ENCODE data around the gene LURAP1L. TPM values are rescaled to one million over a fixed set of nuclear protein-coding genes. Genes with fewer than 3 reads are reported as not detected.

Gene LURAP1L
- total and polyA plus RNA-seq, 2 of the 4 experiments (the other 2 are of a cell fraction), result 6.1 to 10.6 TPM

DNA sequence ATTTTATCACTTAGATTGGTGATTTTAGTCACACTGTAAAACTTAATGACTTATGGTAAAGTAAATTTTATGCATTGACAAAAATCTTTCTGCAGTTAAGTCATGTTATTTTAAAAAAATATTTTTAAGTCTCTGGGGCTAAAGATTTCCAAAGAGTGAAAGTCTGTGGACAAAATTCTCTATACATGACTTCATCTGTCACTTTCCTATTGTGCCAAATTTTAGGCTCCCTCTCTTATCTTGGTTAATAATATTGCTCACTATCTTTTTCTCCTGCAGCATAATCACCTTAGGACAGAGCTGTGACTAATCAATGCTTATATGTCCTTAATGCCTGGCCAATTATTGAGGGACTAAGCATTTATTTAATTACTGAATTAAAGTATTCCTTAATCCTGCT, 15.2 kb downstream of the LURAP1L start:
- no peak overlapping the region for H2BK20ac ChIP-seq (ENCODE audit: low read depth, low read length)
- no peak overlapping the region for H3K4me3 ChIP-seq (ENCODE audit: insufficient read depth, low read depth, low read length)
- H2BK5ac ChIP-seq (ENCODE audit: low read depth, low read length, poor library complexity, severe bottlenecking), result no peak overlapping the region
- no peak overlapping the region for H3K23ac ChIP-seq (ENCODE audit: low read depth, low read length)
- ATAC-seq (ENCODE audit: low read depth), result no peak
- BruUV-seq (replicated peaks), result no TSS peak
- intact Hi-C loops (cut with micrococcal nuclease) (loop anchor here (5.0 kb wide), 1 partner anchor 92 kb away; no protein-coding TSS in a partner anchor), in situ Hi-C loops (cut with MboI; ENCODE audit: low sequenced_read_pairs) (no loop called here), dilution Hi-C loops (cut with HindIII; ENCODE audit: low sequenced_read_pairs, unreplicated experiment) (no loop called here)
- H3K9ac ChIP-seq (ENCODE audit: low read depth, low read length), result no peak overlapping the region
- no peak overlapping the region for H3K4ac ChIP-seq (ENCODE audit: low read depth, low read length)
- H3K27me3 ChIP-seq (ENCODE audit: control insufficient read depth, insufficient read depth, low read length), result no peaks in the 10 kb centered on the region
- no peak overlapping the region for H3K4me2 ChIP-seq (ENCODE audit: low read depth, low read length)
- ChIA-PET POLR2A (ENCODE audit: unreplicated experiment) (no interaction called here), CTCF (no interaction called here)
- no peak overlapping the region for H2AFZ ChIP-seq (replicated peaks; ENCODE audit: low read length, poor library complexity)
- DNase-seq, result no peak
- H3K9me1 ChIP-seq (ENCODE audit: insufficient read depth, low read length), result peaks cover 9% of the 10 kb centered on the region; the same call in 1 of the 2 replicates
- no peak overlapping the region for H2BK15ac ChIP-seq (ENCODE audit: low read depth, low read length)
- H3K4me1 ChIP-seq (ENCODE audit: control insufficient read depth, insufficient read depth, low read length), result peaks cover 13% of the 10 kb centered on the region
- H3K9me3 ChIP-seq (ENCODE audit: control insufficient read depth, insufficient read depth, low read length), result no peaks in the 10 kb centered on the region
- no peak overlapping the region for H4K5ac ChIP-seq (ENCODE audit: low read depth, low read length)
- H3K18ac ChIP-seq (ENCODE audit: low read depth, low read length), result no peak overlapping the region
- H3K27ac ChIP-seq (ENCODE audit: insufficient read depth, low read length), result no peak overlapping the region
- no peak overlapping the region for H4K8ac ChIP-seq (ENCODE audit: low read depth in 2 of 2, low read length in 2 of 2)
- no peak overlapping the region for H2BK120ac ChIP-seq (ENCODE audit: low read depth, low read length)
- H4K91ac ChIP-seq (ENCODE audit: insufficient read depth, low read depth, low read length), result no peak overlapping the region
- H2AK9ac ChIP-seq (replicated peaks; ENCODE audit: low read depth, low read length, poor library complexity), result no peak overlapping the region
- no peak overlapping the region for H3K56ac ChIP-seq (ENCODE audit: extremely low read depth, insufficient read depth, low read length)
- peaks cover 10 to 15% of the 10 kb centered on the region in 2 experiments; a peak in 3 of 4 replicates for H3K79me1 ChIP-seq (ENCODE audit: low read depth in 1 of 2, low read length in 2 of 2)
- H3K14ac ChIP-seq (replicated peaks; ENCODE audit: low read depth, low read length), result no peak overlapping the region
- H4K20me1 ChIP-seq (ENCODE audit: insufficient read depth, low read length), result no peaks in the 10 kb centered on the region
- TF ChIP-seq NFE2L2 (IDR thresholded peaks at IDR 0.05; ENCODE audit: low read depth, low read length) (no peak), MAFK (IDR thresholded peaks at IDR 0.05; ENCODE audit: low read depth, low read length) (no peak), CEBPB (IDR thresholded peaks at IDR 0.05; ENCODE audit: low read depth, low read length) (no peak), MXI1 (IDR thresholded peaks at IDR 0.05; ENCODE audit: borderline replicate concordance, low read depth, low read length) (no peak)
- H3K36me3 ChIP-seq (ENCODE audit: control insufficient read depth, insufficient read depth, low read length), result 0 out of 2 replicates have a peak, but pooled peaks cover 1% of the 10 kb centered on the region
- no peak overlapping the region for H2AK5ac ChIP-seq (ENCODE audit: low read depth, low read length)

Measured in IMR-90 (cell line).